GM18873 (cell line): ENCODE results near the gene TAS2R7.
"Not testable (repeated sequence)": the region's sequence is repeated elsewhere in the genome, so short reads cannot be mapped to it uniquely, and the experiment has no call there.

Source experiments
- ATAC-seq: cut with Tn5 transposase; IDR thresholded peaks from one replicate; pipeline ENCODE4 v1.9.1; 2021; ENCODE audit warnings: mild to moderate bottlenecking, moderate library complexity, moderate number of reproducible peaks; ENCODE audit not compliant: unreplicated experiment, low FRiP score

Gene TAS2R7, protein sequence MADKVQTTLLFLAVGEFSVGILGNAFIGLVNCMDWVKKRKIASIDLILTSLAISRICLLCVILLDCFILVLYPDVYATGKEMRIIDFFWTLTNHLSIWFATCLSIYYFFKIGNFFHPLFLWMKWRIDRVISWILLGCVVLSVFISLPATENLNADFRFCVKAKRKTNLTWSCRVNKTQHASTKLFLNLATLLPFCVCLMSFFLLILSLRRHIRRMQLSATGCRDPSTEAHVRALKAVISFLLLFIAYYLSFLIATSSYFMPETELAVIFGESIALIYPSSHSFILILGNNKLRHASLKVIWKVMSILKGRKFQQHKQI

DNA sequence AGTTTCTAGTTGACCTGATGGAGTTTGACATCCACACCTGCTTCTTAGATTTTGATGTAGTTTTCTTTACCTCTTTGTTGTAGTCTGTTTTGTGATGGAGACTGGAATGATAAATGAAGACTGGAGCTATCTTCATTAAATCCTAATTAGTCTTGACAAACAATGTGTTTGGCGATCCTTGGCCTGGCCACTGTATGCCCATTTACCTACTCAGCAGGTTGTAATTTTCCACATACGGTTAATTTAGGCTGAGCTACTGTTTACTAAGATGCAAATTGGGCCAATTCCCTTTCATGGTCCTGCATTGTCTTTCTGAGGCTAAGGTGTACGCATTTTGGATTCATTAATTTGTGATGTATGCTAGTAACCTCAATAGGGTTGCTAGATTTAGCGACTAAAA is at the start of gene TAS2R7:
TAS2R7 (minus strand) TSS at position 41 of the 400 bp plus-strand sequence. CDS start 57 bp downstream, outside the sequence.
- ATAC-seq: no peak

DNA sequence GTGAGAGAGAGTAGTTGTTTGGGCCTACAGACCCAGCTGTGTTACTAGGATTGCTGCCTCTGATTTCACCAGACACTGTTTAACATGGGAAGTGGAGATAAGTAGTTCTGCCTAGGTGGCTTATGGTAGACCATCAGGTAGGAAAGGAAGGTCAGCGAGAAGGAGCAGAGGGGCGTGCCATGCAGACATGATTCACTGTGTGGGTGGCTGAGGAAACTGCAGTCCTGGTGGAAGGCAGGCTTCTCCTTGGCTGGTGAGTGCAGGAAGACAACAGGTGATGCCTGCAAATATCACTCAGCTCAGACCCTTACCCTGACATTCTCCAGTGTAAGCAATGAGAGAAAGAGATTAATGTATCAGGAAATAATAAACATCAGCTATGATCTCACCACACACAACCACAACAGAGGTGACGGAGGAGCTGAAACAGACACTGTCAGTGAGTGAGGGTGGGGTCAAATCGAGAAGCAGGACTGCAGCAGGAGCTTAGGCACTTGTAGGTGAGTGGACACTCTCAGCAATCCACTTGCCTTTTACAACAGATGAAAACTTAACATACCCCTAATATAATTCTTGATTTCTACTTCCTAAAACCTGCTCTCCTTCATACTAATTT is 48.9 kb upstream of the TAS2R7 start:
- ATAC-seq: no peak

DNA sequence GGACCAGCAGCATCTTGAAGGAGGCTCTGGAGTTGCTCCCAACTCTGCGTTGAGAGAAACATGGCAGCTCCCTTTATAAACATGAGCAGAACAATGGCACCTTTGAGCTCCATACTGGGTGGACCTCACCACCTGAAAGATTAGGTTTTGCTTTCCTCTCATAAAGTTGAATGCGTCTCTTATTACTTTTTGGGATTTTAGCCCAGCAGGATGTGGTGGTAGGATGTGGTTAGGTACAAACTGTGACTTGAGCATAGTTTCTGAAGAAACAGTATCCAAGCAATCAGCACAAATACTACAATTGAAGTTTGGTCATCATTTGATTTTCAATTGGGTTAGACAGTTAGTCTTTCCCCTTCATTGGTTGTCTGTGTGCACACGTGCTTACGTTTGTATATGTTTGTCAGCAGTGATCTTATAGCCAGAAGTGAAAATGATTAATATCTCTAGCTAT is 47.0 kb upstream of the TAS2R7 start, which contains the start of gene PRR4:
PRR4 (minus strand) TSS at position 51 of the 454 bp plus-strand sequence; CDS start at position 13, 38 bp downstream.
- ATAC-seq: no peak

DNA sequence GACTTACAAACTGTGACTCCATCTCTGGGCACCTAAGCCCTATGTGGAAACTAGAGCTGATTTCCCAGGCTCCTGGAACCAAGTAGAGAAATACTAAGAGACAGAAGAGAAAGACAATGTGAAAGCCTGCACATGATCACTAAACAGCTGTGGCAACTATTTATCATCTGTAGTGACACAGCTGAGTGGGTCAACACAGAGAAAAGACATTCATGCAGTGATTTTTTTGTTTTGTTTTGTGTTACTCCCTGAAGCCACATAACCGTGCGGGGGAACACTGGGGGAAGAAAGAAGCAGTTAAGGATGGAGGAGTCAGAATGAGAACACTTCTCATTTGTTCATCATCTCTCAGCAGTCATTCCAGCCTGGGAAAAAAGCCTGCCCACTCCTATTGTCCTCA is 45.3 kb upstream of the TAS2R7 start:
- no peak for ATAC-seq

DNA sequence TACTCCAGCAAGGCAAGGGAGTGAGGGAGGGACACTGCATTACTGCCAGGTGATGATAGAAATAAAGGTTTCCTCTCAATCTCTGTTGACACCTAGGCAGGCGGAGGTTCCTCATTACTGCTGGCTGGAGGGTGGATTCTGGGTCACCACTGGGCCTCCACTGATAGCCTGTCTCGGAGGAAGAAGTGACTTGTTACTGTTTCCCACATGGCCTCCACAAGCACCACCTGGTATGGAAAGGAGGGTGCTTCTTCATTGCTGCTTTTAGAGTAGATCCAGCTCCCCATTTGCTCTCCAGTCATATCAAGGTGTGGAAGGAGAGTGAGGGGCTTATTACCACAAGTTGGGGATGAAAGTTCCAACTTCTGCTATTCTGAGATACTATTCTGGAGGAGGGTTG is 40.4 kb upstream of the TAS2R7 start:
- ATAC-seq: no peak

DNA sequence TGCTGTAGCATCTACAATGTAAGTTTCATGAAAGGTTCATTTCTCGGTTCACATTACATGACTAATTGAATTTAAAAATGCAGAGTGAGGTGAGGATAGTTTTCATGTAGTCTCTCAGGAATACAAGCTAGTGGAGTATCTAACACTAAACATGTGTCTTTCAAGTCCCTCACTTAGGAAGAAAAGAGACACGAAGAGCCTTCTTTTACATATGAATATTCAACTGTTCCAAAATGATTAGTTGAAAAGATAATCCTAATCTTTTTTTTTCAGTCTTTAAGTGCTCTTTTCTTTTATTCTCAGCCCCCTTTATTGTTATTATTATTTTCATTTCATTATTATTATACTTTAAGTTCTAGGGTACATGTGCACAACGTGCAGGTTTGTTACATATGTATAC is 36.0 kb upstream of the TAS2R7 start:
- no peak for ATAC-seq

DNA sequence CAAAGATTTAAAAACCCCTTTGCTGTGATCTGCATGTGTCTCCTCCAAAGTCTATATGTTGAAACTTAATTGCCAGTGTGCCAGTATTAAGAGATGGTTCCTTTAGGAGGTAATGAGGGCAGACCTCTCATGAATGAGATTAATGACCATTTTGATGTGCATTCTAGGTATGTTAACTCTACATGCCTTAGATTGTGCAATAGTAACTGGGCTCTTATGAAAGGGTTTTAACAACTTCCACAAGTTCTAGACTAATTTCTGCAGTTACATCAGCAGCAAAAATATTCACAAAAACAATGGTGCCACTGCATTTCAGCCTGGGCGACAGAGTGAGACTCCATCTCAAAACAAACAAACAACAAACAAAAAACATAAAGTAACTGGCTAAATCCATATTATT is 27.6 kb upstream of the TAS2R7 start:
- no peak for ATAC-seq

DNA sequence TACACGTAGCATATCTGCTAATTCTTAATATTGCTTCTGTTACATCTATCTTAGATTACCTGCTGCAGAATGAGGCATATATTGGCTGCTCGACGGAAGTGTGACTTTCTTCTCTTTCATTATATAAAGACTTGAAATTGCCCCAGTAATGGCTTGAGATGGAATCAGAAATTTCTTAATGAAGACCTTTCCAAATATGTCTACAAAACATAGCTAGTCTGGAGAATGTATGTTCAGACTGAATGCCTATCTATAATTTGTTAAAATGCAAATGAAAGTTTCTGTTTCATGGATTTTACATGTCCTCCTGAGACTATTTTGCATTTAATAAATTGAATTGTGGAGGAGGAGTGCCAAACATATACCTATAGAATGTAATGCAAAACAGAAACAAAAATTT is 23.8 kb upstream of the TAS2R7 start, which contains the start of gene TAS2R10:
TAS2R10 (minus strand) TSS at position 101 of the 400 bp plus-strand sequence; CDS start at position 12, 89 bp downstream.
- ATAC-seq: no peak

DNA sequence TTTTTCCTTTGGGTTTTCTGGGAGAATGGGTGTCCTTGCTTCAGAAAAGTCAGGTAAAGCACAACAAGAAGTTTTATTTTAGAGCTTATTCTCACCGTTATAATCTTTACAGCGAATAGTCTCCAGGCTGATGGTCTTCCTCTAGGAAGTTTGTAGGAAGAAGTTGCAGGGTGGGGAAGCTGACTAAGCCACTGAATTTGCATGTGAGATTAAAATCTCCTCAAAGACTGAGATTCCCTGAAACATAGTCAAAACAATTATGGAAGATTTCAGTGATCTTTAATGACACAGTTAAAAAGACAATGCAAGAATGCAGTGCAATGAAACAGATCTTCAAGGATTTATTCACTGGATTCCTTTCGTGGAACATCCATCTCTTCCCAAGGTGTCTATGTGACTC is 22.5 kb upstream of the TAS2R7 start:
- ATAC-seq: no peak

DNA sequence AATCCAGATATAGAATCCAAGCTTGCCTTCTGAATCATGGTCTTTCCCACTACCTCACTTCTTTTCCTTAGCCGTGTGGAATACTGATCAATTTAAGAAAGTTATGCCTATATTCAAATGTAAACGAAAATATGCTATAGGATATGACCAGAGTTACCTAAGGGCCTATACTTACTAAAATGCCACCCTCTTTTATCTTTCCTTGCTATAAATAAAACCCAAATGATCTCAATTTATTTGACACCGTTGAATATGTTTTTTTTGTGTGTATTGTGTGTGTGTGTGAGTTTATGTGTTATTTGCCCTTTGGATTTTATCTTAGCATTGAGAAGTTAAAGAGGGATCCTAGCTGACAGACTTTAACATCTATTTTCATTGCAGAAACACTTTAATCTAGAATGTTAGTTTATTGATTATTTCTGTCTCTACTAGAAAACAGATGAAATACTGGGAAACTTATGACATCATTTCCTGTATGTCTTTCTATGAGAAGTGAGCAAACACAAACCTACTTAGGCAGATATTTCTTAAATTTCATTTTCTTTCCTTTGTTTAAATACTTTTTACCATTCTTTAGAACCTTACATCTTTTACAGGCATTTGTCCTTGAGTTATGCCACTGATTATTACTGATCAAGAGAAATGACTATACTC is 9.6 kb upstream of the TAS2R7 start:
- ATAC-seq: no peak

DNA sequence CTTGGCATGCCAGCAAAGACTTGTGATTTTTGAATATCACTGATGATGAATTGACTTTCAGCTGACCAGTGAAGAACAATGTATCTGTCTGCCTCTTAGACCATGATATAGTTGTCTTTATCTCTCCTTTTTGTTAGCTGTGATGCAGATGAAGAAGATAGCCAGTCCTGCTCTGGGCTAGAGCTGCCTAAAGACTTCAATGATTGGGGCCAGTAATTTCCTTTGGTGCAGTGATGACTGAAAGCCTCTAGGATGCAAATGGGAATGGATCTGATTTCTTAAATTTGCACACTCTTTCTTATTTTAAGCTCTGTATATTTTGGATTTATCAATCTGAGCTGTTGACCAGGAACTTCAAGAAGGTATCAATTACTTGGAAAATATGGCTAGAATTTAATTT is 7.6 kb upstream of the TAS2R7 start, which contains the start of gene TAS2R9:
TAS2R9 (minus strand) TSS at position 101 of the 400 bp plus-strand sequence; CDS start at position 8, 93 bp downstream.
- no peak for ATAC-seq

DNA sequence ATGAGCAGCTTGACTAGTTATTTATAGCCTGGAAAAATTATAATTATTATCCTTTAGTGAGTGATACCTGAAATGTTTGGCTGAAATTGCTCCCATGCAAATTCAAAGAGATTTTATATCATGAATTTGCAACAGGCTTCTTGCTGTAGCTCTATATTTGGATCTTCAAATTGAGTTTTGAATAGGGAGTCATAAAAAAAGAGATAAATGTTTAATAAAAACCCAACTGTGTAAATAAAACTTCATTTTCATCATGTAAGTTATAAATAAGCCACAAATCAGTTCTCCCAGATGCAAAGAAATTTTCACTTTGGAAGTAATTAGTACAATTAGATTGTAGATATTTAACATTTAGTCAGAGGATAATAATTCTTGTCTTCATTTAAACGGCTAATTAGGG is 4.8 kb upstream of the TAS2R7 start, which contains the start of gene TAS2R8:
TAS2R8 (minus strand) TSS at position 101 of the 400 bp plus-strand sequence. CDS start 306 bp downstream, outside the sequence.
- no peak for ATAC-seq

DNA sequence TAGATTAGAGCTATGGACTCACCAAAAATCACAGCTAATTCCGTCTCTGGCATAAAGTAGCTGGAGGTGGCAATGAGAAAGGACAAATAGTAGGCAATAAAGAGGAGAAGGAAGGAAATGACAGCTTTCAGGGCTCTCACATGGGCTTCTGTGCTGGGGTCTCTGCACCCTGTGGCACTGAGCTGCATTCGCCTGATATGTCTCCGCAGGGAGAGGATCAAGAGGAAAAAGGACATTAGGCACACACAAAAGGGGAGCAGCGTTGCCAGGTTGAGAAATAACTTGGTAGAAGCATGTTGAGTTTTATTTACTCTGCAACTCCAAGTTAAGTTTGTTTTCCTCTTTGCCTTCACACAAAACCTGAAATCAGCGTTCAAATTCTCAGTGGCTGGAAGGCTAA is 686 bp downstream of the TAS2R7 start:
- ATAC-seq: no peak

DNA sequence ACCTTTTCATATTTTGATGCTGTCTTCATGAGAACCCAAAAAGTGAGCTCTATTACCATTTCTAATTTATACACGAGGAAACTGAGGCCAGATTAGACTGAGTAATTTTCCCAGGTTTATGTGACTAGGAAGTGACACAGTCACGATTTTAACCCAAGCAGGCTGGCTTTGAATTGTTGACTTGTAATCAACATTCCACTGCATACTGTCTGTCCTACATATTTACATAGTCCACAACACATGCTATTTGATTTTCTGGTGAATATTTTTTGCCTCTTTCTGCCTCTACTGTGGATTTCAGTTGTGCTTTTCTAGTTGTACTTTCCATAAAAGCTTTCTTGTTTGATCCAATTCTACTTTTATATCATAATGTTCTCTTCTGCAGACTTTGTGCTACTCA is 8.2 kb downstream of the TAS2R7 start:
- ATAC-seq: no peak

DNA sequence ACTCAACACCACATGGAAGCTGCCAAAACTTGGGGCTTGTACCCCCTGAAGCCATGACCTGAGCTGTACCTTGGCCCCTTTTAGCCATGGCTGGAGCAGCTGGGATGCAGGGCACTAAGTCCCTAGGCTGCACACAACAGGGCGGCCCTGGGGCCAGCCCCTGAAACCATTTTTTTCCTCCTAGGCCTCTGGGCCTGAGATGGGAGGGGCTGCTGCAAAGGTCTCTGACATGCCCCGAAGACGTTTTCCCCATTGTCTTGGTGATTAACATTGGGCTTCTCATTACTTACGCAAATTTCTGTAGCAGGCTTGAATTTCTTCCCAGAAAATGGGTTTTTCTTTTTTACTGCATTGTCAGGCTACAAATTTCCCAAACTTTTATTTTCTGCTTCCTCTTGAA is 10.7 kb downstream of the TAS2R7 start:
- ATAC-seq: not testable (repeated sequence)

DNA sequence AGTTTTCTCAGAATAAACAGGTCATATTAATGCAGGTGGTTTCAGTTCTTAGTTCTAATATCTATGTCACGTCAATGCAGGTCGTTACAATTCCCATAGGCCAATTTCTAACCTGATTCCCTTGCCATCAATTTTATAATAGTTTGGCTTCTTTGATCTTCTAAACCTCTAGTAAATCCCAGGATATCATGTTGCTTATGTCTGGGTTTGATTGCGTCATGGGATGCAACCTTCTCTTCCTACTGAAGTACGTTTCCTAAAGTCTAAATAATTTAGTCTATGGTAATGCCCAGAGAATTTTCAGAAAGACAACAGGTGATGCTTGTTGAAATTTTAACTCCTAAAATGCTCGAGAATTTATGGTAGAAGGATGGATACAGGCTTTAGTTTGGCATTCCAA is 19.2 kb downstream of the TAS2R7 start:
- no peak for ATAC-seq

DNA sequence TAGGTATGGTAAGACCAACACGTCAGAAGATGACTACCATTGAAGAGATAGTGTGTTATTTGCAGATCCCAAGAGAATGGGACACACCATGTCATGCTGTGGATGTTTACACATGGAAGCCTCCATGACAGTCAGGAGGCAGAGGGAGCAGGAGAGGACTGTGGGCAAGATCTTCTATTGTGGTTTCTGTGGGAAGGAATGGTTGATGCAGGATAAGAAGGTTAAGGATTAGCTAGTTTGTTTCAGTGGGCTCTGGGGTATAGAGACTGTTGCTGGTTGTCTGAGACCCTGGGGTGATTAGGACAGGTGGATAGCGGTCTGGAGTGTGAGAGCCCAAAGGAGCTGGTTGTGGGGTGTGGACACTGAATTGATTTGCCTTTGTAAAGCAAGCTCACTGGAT is 23.3 kb downstream of the TAS2R7 start:
- ATAC-seq: no peak

DNA sequence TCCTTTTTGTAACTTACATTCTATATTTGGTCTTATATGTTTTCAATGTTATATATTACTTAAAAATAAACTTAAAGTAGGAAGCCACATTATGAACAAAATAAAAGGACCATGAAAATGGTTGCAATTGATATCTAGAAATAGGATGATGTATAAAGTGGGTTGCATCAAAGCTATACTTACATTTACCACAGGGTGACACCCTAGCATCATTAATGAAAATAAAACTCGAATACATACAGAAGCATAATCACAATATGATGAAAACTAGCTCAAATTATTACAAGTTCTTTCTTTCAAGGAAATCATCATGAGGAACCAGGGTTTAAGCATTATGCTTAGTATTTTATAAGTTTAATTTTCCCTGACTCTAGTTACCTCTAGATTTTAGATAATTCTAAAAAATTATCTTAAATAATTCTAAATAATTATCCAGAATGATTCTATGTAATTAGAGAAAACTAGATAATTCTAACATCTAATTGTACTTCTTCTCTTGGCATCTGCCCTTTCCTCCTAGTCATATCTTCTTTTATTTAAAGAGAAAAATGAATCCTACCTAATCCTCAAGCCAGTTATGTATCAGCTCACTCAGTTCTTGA is 31.2 kb downstream of the TAS2R7 start:
- no peak for ATAC-seq

DNA sequence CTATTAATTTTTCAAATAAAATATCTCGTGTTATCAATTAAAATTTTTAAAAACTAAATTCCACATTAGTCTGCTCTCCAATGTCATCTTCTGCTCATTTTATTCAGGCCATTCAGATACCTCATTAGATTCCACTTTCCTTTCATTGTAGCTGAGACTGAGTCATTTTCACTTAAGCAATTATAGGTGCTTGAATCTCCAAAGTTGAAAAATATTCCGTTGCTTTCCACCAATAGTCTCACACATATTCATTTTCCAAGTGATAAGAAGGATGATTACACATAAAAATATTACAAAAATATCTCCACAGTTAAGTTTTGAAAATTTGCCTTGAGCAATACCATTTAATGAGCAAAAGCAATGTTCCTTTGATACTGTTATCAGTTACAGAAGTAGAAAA is 42.8 kb downstream of the TAS2R7 start:
- ATAC-seq: no peak

DNA sequence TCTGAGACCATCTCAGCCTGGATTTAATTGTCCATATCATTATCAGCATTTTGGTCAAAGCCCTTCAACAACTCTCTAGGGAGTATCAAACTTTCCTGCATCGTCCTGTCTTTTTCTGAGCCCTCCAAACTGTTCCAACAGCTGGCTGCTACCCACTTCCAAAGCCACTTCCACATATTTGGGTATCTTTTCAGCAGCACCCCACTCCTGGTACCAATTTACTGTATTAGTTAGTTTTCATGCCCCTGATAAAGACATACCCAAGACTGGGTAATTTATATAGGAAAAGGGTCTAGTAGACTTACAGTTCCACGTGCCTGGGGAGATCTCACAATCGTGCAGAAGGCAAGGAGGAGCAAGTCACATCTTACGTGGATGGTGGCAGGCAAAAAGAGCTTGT is 46.2 kb downstream of the TAS2R7 start:
- no peak for ATAC-seq

DNA sequence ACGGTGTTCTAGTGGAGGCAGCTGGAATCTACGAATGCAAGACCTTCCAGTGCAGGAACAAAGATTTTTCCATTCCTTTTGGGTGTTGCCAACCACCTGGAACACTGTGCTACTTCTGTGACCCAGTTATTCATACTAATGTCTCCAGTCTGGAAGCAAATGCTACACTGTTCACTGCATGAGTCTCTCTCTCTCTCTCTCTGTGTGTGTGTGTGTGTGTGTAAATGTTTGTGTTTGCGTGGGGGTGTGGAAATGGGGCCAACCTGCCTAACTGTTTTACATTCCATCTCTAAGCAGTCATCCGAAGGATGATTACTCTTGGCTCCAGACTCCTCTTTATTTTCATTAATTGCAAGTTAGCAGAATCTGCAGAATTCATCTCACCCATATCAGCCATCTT is 49.4 kb downstream of the TAS2R7 start:
- ATAC-seq: no peak
